A549 (cell line): Measurements from ENCODE around the gene PRKCZ. TPM values are rescaled to one million over a fixed set of nuclear protein-coding genes. Genes with fewer than 3 reads are reported as not detected.

Experiments used
- ATAC-seq, 2 experiments: fragments of 200-7000 bp in 1 of 2; fragments of >200 bp in 1 of 2; cut with Nextera tagmentation in 1 of 2; cut with Tn5 transposase in 1 of 2; 3 replicates each; pipeline versions ENCODE4 v1.8.0 to v1.9.1; 2018 to 2020; ENCODE audit warnings: mild to moderate bottlenecking in 1 of 2, moderate library complexity in 1 of 2
- CTCF ChIA-PET: fragments of 300-600 bp; sonication (Branson Sonifier 250); formaldehyde crosslinking; extraction: SDS; loops from one replicate; lab custom pipeline; 2021; ENCODE audit warnings: antibody characterized with exemption, inconsistent platforms; lab: Yijun Ruan, JAX
- POLR2A ChIA-PET: fragments of 350-600 bp; formaldehyde crosslinking; extraction: SDS; loops from one replicate; lab custom pipeline; 2021; ENCODE audit warnings: antibody characterized with exemption, inconsistent platforms; lab: Yijun Ruan, JAX
- DNase-seq, 2 experiments: peaks; one replicate each; pipeline versions ENCODE4 v3.0.0 to v3.0.0-alpha.2; 2011 to 2016; ENCODE audit warnings: low read depth in 1 of 2, low spot score in 1 of 2
- FAIRE-seq: peaks from 2 replicates; lab custom pipeline; 2011; peaks lifted over from hg19 to GRCh38; lab: Jason Lieb, UNC
- H3K27ac ChIP-seq, 2 experiments: fragments of >200 bp; sonication (Bioruptor Twin); formaldehyde crosslinking; 3 replicates each; pipeline ENCODE4 v1.5.1; 2016 to 2017
- H3K4me1 ChIP-seq: fragments of >200 bp; sonication (Bioruptor Twin); formaldehyde crosslinking; 3 replicates; pipeline ENCODE4 v1.6.1; 2016
- H3K4me2 ChIP-seq: fragments of >200 bp; sonication (Bioruptor Twin); formaldehyde crosslinking; 3 replicates; pipeline ENCODE4 v1.6.1; 2016
- H3K4me3 ChIP-seq: fragments of >200 bp; sonication (Bioruptor Twin); formaldehyde crosslinking; 3 replicates; pipeline ENCODE4 v1.5.1; 2016
- H3K9me3 ChIP-seq: fragments of >200 bp; sonication (Bioruptor Twin); formaldehyde crosslinking; 3 replicates; pipeline ENCODE4 v1.6.1; 2016
- CHD4 ChIP-seq: fragments of 200-600 bp; sonication (generic); IDR thresholded peaks from 2 replicates; pipeline ENCODE4 v1.6.1; 2016; ENCODE audit warnings: antibody characterized with exemption, mild to moderate bottlenecking, borderline replicate concordance
- CTCF ChIP-seq: fragments of >200 bp; sonication (Bioruptor Twin); formaldehyde crosslinking; IDR thresholded peaks from 3 replicates; pipeline ENCODE4 v1.5.1; 2016
- EHMT2 ChIP-seq: fragments of 200-600 bp; sonication (generic); IDR thresholded peaks from 2 replicates; pipeline ENCODE4 v1.6.1; 2016; ENCODE audit warnings: antibody characterized with exemption, low read depth, mild to moderate bottlenecking, moderate library complexity
- ELK1 ChIP-seq: fragments of 150-350 bp; IDR thresholded peaks from 2 replicates; pipeline ENCODE4 v1.6.1; 2014; ENCODE audit warnings: low read depth, mild to moderate bottlenecking, low read length
- EP300 ChIP-seq, 2 experiments: fragments of >200 bp; sonication (Bioruptor Twin); formaldehyde crosslinking; IDR thresholded peaks; 2 replicates in 1 of 2; 3 replicates in 1 of 2; pipeline ENCODE4 v1.6.1; 2016 to 2017
- ESRRA ChIP-seq: fragments of 150-350 bp; IDR thresholded peaks from 2 replicates; pipeline ENCODE4 v1.6.1; 2014; ENCODE audit warnings: mild to moderate bottlenecking, low read length, borderline replicate concordance
- FOXS1 ChIP-seq: fragments of 250-450 bp; sonication (Bioruptor Pico); IDR thresholded peaks from 2 replicates; pipeline ENCODE4 v1.5.0; 2020; ENCODE audit warnings: mild to moderate bottlenecking, moderate library complexity
- GATA3 ChIP-seq: IDR thresholded peaks from 2 replicates; pipeline ENCODE4 v1.6.1; 2012; ENCODE audit warnings: borderline replicate concordance
- HDAC2 ChIP-seq: fragments of 200-600 bp; sonication (generic); IDR thresholded peaks from 2 replicates; pipeline ENCODE4 v1.6.1; 2016
- HEYL ChIP-seq: fragments of 250-450 bp; sonication (Bioruptor Pico); IDR thresholded peaks from 2 replicates; pipeline ENCODE4 v1.8.0; 2021; ENCODE audit warnings: mild to moderate bottlenecking, moderate library complexity
- HOXA7 ChIP-seq: fragments of 250-450 bp; sonication (Bioruptor Pico); IDR thresholded peaks from 2 replicates; pipeline ENCODE4 v1.5.0; 2020; ENCODE audit warnings: mild to moderate bottlenecking, moderate library complexity
- HOXB5 ChIP-seq: fragments of 250-450 bp; sonication (Bioruptor Pico); IDR thresholded peaks from 2 replicates; pipeline ENCODE4 v1.5.0; 2020; ENCODE audit warnings: mild to moderate bottlenecking, moderate library complexity
- JUNB ChIP-seq: fragments of >200 bp; sonication (Bioruptor Twin); formaldehyde crosslinking; IDR thresholded peaks from 2 replicates; pipeline ENCODE4 v1.6.1; 2016
- MAZ ChIP-seq: fragments of 150-350 bp; IDR thresholded peaks from 2 replicates; pipeline ENCODE4 v1.6.1; 2014; ENCODE audit warnings: antibody characterized with exemption, low read depth, low read length, borderline replicate concordance
- NR3C1 ChIP-seq: fragments of >200 bp; sonication (Bioruptor Twin); formaldehyde crosslinking; IDR thresholded peaks from 3 replicates; pipeline ENCODE4 v1.6.1; 2017
- POLR2A ChIP-seq: IDR thresholded peaks from 2 replicates; pipeline ENCODE4 v1.6.1; 2012; ENCODE audit warnings: mild to moderate bottlenecking, low read length
- RAD21 ChIP-seq, 2 experiments: fragments of >200 bp in 1 of 2; sonication (Bioruptor Twin) in 1 of 2; formaldehyde crosslinking in 1 of 2; IDR thresholded peaks in 1 of 2; conservative IDR thresholded peaks in 1 of 2; 2 replicates in 1 of 2; 3 replicates in 1 of 2; pipeline ENCODE4 v1.6.1; 2012 to 2018; ENCODE audit warnings: inconsistent platforms in 1 of 2
- RCOR1 ChIP-seq: fragments of 150-350 bp; IDR thresholded peaks from 2 replicates; pipeline ENCODE4 v1.6.1; 2014; ENCODE audit warnings: antibody characterized with exemption, low read length, low read depth
- SREBF2 ChIP-seq: fragments of 450-650 bp; IDR thresholded peaks from 2 replicates; pipeline ENCODE4 v1.6.1; 2014; ENCODE audit warnings: mild to moderate bottlenecking, moderate library complexity
- TP53 ChIP-seq: fragments of 250-450 bp; sonication (Bioruptor Pico); IDR thresholded peaks from 2 replicates; pipeline ENCODE4 v1.5.0; 2021; ENCODE audit warnings: mild to moderate bottlenecking, moderate library complexity
- ZNF302 ChIP-seq: fragments of 250-450 bp; sonication (Bioruptor Pico); IDR thresholded peaks from 2 replicates; pipeline ENCODE4 v1.9.0; 2021; ENCODE audit warnings: inconsistent platforms, mild to moderate bottlenecking, moderate library complexity
- ZSCAN20 ChIP-seq: fragments of 250-450 bp; sonication (Bioruptor Pico); IDR thresholded peaks from 2 replicates; pipeline ENCODE4 v1.8.0; 2022; ENCODE audit warnings: mild to moderate bottlenecking, moderate library complexity
- WGBS: methylation state at CpG from one replicate; pipeline ENCODE4 v1.1.6; 2017; ENCODE audit errors: missing lambda C conversion rate; 5-methylcytosine and 5-hydroxymethylcytosine counted together
- polyA plus RNA-seq, 4 experiments: library from polyadenylated mRNA; depleted of rRNA in 3 of 4; stranded (reverse); fragments of >200 nt; fragmentation: RNase III in 1 of 4; extraction: RNeasy Plus Mini Kit Qiagen cat#74134 plus additional on column Dnase treatment in 1 of 4; gene quantifications; 2 replicates in 3 of 4; 3 replicates in 1 of 4; pipeline ENCODE4 v1.2.3, GENCODE V29; 2011 to 2017
- TF ChIP-seq, protein P1 (sequence below): fragments of 250-450 bp; sonication (Bioruptor Pico); IDR thresholded peaks from 2 replicates; pipeline ENCODE4 v1.5.0; 2020; ENCODE audit warnings: low read depth, mild to moderate bottlenecking, moderate library complexity
- TF ChIP-seq, protein P2 (sequence below): fragments of >200 bp; sonication (Bioruptor Twin); formaldehyde crosslinking; IDR thresholded peaks from 3 replicates; pipeline ENCODE4 v1.6.1; 2016
- TF ChIP-seq, protein P3 (sequence below): IDR thresholded peaks from 2 replicates; pipeline ENCODE4 v1.6.1; 2012
- TF ChIP-seq, protein P4 (sequence below): fragments of 250-450 bp; sonication (Bioruptor Pico); IDR thresholded peaks from 2 replicates; pipeline ENCODE4 v1.5.0; 2021; ENCODE audit warnings: mild to moderate bottlenecking, moderate library complexity, borderline replicate concordance
- TF ChIP-seq, protein P5 (sequence below): fragments of >200 bp; sonication (Bioruptor Twin); formaldehyde crosslinking; IDR thresholded peaks from 2 replicates; pipeline ENCODE4 v1.6.1; 2016

The PRKCZ gene
- polyA plus RNA-seq, 2 of the 4 experiments (the other 2 are of a cell fraction) = 9.5 to 9.8 TPM

DNA sequence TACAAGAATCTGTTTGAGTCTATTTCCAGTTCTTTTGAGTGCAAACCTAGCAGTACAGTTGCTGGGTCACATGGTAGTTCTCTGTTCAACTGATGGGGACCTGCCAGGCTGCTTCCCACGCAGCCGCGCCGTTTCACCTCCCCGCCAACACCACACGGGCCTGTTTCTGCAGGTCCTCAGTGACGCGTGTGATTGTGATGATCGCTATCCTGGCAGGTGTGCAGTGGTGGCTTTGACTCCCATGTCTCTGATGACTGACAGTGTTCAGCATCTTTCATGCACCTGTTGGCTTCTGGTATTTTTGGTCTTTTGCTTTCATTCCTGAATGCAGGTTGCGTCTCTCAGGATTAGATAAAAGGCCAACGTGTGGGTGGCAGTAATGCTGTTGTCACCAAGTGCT, 102.7 kb downstream of the PRKCZ start:
- CTCF ChIA-PET = interaction anchor here (4.4 kb wide), 1 partner anchor 13 kb away, joined by 21 read pairs; no protein-coding TSS in a partner anchor
- TF ChIP-seq EHMT2 (no peak), ZNF302 (CRISPR knock-in tag) (no peak), CTCF (no peak), FOXS1 (CRISPR knock-in tag) (no peak), HOXA7 (CRISPR knock-in tag) (no peak), ZSCAN20 (no peak), NR3C1 (no peak), JUNB (no peak), HOXB5 (CRISPR knock-in tag) (no peak), ELK1 (no peak)
- TF ChIP-seq, protein P1, sequence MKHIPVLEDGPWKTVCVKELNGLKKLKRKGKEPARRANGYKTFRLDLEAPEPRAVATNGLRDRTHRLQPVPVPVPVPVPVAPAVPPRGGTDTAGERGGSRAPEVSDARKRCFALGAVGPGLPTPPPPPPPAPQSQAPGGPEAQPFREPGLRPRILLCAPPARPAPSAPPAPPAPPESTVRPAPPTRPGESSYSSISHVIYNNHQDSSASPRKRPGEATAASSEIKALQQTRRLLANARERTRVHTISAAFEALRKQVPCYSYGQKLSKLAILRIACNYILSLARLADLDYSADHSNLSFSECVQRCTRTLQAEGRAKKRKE (CRISPR knock-in tag) = no peak
- TF ChIP-seq, protein P2, sequence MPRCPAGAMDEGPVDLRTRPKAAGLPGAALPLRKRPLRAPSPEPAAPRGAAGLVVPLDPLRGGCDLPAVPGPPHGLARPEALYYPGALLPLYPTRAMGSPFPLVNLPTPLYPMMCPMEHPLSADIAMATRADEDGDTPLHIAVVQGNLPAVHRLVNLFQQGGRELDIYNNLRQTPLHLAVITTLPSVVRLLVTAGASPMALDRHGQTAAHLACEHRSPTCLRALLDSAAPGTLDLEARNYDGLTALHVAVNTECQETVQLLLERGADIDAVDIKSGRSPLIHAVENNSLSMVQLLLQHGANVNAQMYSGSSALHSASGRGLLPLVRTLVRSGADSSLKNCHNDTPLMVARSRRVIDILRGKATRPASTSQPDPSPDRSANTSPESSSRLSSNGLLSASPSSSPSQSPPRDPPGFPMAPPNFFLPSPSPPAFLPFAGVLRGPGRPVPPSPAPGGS = no peak
- TF ChIP-seq, protein P3, sequence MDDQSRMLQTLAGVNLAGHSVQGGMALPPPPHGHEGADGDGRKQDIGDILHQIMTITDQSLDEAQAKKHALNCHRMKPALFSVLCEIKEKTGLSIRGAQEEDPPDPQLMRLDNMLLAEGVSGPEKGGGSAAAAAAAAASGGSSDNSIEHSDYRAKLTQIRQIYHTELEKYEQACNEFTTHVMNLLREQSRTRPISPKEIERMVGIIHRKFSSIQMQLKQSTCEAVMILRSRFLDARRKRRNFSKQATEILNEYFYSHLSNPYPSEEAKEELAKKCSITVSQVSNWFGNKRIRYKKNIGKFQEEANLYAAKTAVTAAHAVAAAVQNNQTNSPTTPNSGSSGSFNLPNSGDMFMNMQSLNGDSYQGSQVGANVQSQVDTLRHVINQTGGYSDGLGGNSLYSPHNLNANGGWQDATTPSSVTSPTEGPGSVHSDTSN = no peak

DNA sequence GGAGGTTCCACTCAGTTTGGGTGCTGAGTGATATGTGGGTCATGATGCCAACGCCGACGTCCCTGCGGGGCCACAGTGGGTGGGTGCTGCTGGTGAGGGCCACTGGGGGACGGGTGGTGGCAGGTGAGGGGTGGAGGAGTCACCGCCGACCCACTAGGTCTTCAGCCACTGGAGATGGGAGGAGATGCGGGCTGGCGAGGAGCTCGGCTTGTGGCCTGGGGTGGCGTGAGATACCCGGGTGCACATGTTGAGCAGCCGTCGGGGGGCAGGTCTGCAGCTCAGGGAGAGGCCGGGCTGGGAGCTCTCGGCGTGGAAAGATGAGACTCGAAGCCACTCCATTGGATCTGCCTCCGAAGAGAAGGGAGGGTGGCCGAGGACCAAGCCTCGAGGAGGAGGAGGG, 103.8 kb downstream of the PRKCZ start:
- DNase-seq = no peak
- no peak overlapping the region for H3K4me3 ChIP-seq
- CTCF ChIA-PET = interaction anchor here (0.7 kb wide), 1 partner anchor 21 kb away, joined by 3 read pairs; no protein-coding TSS in a partner anchor
- no peak overlapping the region for H3K4me2 ChIP-seq
- POLR2A ChIA-PET = no interaction called here
- no peak for FAIRE-seq
- H3K4me1 ChIP-seq = no peaks in the 10 kb centered on the region
- no peak for ATAC-seq
- H3K27ac ChIP-seq = no peak overlapping the region
- H3K9me3 ChIP-seq = no peaks in the 10 kb centered on the region
- TF ChIP-seq HOXA7 (CRISPR knock-in tag) (no peak), MAZ (no peak), RAD21 (conservative IDR thresholded peaks at IDR 0.05 in 1 of 2, IDR thresholded peaks at IDR 0.05 in 1 of 2) (no peak), ZNF302 (CRISPR knock-in tag) (no peak), POLR2A (no peak), ESRRA (no peak), JUNB (no peak), RCOR1 (no peak), GATA3 (no peak), SREBF2 (no peak), HDAC2 (no peak), CHD4 (no peak), TP53 (no peak), HEYL (no peak), EP300 (IDR thresholded peaks at IDR 0.05) (no peak)
- TF ChIP-seq, protein P3 = no peak
- TF ChIP-seq, protein P4, sequence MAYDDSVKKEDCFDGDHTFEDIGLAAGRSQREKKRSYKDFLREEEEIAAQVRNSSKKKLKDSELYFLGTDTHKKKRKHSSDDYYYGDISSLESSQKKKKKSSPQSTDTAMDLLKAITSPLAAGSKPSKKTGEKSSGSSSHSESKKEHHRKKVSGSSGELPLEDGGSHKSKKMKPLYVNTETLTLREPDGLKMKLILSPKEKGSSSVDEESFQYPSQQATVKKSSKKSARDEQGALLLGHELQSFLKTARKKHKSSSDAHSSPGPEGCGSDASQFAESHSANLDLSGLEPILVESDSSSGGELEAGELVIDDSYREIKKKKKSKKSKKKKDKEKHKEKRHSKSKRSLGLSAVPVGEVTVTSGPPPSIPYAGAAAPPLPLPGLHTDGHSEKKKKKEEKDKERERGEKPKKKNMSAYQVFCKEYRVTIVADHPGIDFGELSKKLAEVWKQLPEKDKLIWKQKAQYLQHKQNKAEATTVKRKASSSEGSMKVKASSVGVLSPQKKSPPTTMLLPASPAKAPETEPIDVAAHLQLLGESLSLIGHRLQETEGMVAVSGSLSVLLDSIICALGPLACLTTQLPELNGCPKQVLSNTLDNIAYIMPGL (CRISPR knock-in tag) = no peak
- TF ChIP-seq, protein P5, sequence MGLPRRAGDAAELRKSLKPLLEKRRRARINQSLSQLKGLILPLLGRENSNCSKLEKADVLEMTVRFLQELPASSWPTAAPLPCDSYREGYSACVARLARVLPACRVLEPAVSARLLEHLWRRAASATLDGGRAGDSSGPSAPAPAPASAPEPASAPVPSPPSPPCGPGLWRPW = no peak
- 93% methylated on average over 14 of the region's 21 CpGs for WGBS

More for the DNA sequence above, 102.7 kb downstream of the PRKCZ start:
- Histone ChIP-seq H3K4me3 (no peak overlapping the region), H3K4me2 (no peak overlapping the region), H3K9me3 (no peaks in the 10 kb centered on the region), H3K27ac (no peak overlapping the region), H3K4me1 (no peaks in the 10 kb centered on the region)
- FAIRE-seq (no peak), DNase-seq (no peak), ATAC-seq (no peak)
- POLR2A ChIA-PET = no interaction called here
- WGBS = 87% methylated on average over 11 of the region's 11 CpGs
